ENCODE data around the gene KLC4.
A peak's percentile ranks its signal among the peaks of the same experiment; 100 is the strongest.
"Not testable (repeated sequence)": the region's sequence is repeated elsewhere in the genome, so short reads cannot be mapped to it uniquely, and the experiment has no call there.

KLC4 gene

GRCh38 chr6:43034190-43034525, 25.3 kb upstream of the KLC4 start:
- Histone ChIP-seq H3K4me3 (no peak overlapping the region), H3K27ac (no peak overlapping the region)

DNA sequence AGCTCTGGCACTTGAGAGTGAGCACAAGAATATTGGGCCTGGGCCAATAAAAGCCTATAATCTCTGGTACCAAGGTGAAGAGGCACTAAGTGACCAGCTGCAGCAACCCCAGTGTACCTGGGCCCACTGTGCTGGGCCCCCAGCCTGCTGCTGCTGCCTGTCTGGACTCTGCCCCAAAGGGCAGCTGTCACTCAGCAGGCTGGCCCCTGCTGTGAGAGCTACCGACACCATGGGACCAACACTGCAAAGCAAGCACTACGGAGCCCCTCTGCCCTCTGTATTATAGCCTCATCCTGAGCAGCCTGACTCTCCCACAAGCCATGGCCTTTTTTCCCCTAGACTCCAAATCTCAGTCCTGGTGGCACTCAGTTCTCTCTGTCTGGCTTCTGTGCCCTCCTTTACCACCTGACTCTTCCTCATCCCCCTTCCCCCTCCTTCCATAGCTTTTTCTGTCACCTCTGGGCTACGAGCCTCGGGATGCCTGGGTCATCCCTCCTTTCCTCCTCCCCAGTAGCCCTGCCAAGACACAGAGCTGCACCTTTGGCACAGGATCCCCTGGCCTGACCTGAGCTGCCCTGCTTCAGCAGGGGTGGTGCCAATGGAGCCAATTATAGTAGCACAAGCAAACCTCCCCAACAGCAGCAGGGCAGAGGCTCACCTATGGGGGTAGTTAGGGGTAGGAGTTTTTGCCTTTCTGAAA, 23.8 kb upstream of the KLC4 start:
- Histone ChIP-seq H3K4me3 (no peak overlapping the region), H3K27ac (peak overlapping the region in 1 of 21 experiments; percentile 11)

GRCh38 chr6:43036712-43037111, 22.7 kb upstream of the KLC4 start:
- H3K27ac ChIP-seq: no peak overlapping the region

DNA sequence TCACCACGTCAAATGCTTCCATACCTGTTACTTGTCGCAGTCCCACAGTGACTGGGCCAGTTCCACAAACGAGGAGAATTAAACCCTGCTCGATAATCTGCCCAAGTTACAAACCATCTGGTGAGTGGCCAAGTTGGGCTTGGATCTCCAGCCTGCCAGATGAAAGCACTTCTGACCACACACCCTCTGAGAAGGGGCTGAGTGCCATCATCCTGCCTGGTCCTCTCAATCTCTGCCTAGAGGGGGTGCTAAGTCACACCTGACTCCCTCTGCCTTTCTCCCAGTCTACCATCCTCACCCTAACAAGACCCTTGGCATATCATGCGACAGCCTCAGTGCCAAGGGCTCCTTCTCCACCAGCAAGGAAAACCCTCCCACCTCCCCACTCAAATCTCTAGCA, 22.2 kb upstream of the KLC4 start:
- no peak overlapping the region for H3K27ac ChIP-seq
- H3K4me3 ChIP-seq: no peak overlapping the region

More at GRCh38 chr6:43036712-43037111, 22.7 kb upstream of the KLC4 start:
- no peak overlapping the region for H3K4me3 ChIP-seq

DNA sequence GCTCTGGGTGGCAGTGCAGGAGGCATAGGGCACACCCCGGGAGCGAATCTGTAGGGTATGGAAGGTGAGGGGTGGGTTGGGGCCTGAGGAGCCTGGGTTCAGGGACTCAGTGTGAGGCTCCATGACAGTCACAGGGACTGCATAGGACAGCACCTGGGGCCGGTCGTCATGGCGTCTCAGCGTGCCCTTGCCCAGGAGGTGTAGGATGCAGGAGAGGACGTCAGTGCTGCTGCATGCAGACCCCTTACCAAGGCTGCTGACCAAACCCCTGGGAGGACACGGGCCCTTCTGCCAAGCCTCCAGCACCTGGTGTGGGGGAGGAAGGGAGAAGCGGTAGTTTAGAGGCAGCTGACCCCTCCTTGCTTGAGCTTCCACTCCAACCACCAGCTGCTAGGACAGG, 21.7 kb upstream of the KLC4 start:
- Histone ChIP-seq H3K27ac (no peak overlapping the region), H3K4me3 (no peak overlapping the region)

DNA sequence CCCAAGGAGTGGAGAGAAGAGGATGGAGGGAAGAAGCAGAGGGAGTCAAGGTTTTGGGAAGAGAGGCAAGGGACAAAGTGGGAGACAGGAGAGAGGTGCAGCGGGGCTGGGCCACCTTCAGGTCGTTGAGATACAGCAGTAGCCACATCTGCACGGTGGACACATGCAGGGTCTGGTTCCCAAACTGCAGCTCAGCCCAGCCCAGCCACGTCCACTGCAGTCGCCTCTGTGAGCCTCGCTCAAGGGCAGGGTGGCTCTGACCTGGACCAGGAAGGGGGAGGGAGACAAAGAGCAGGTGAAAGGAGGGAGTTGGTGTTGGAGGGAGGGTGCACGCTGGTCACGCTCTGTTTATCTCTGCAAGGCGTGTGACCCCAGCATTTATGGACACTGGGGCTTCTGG, 20.7 kb upstream of the KLC4 start:
- H3K27ac ChIP-seq: no peak overlapping the region

DNA sequence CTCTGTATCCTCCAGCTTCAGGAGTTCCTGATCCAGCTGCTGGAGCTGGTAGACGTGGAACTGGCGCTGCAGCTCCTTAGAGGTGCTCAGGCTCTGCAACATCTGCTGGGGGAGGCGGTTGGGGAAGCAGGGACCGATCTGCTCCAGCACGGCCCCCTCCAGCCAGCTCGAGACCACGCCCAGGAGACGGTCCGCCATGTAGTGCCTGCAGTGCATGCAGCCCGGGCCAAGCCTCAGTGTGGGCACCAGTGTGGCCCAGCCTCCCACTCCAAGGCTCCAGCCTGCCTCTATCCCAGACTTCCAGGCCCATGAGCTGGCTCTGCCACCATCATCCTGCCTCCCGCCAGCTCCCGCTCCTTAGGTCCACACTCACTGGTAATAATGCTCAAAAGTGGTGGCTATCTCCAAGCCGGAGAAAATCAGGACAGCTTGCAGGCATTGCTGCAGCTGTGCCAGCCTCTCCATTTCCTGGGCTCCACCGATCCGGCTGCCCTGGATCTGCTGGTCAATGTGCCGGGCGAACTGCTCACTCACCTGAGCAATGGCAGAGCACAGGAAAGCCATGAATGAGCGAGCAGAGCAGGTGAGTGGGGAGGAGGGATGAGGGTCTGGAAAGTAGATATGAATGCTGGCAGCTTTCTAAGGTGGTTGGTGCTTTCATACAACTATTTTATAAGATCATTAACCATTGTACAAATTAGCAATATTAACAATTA, 18.7 kb upstream of the KLC4 start:
- no peak overlapping the region for H3K4me3 ChIP-seq
- H3K27ac ChIP-seq: no peak overlapping the region

More for the DNA sequence above, 20.7 kb upstream of the KLC4 start:
- no peak overlapping the region for H3K4me3 ChIP-seq

GRCh38 chr6:43041475-43041874, 18.0 kb upstream of the KLC4 start:
- not testable (repeated sequence) for H3K27ac ChIP-seq

DNA sequence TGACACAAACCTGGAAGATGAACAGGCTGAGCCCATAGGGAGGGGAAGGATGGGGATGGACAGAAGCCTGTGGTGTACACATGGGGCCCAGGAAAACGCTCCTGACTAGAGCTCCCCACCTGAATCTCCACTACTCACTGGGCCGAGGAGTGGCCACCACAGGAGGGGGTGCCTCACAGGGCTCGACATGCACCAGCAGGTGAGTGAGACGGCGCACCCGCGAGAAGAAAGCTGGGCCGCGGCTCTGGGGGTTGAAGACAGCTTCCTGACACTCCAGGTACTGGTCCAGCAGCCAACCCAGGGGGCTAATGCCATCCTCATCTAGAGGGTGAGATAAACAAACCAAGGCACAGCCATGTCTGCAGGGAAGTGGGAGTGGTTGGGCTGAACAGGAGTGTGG, 16.1 kb upstream of the KLC4 start:
- H3K27ac ChIP-seq: no peak overlapping the region
- H3K4me3 ChIP-seq: no peak overlapping the region

More at GRCh38 chr6:43041475-43041874, 18.0 kb upstream of the KLC4 start:
- not testable (repeated sequence) for H3K4me3 ChIP-seq

GRCh38 chr6:43045371-43045930, 14.0 kb upstream of the KLC4 start:
- no peak overlapping the region for H3K27ac ChIP-seq
- no peak overlapping the region for H3K4me3 ChIP-seq

DNA sequence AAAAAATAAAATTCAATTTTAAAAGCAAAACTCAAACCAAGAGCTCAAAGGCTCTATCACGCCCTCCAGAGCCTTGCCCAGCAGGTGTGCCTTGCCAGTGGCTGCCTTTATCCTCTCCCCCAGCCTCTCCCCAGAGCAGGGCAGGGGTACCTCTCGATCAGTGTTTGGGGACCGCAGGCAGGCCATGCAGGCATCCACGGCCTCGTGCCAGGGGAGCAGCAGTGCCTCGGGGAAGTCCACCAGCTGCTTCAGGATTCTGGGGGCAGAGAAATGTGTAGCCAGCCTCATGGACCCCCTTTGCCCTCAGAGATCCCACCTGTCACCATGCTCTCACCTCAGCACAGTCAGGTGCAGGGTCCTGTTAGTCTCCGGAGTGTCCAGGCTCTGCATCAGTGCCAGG, 11.4 kb upstream of the KLC4 start:
- Histone ChIP-seq H3K4me3 (no peak overlapping the region), H3K27ac (no peak overlapping the region)

GRCh38 chr6:43050981-43051380, 8.4 kb upstream of the KLC4 start:
- Histone ChIP-seq H3K27ac (no peak overlapping the region), H3K4me3 (no peak overlapping the region)

DNA sequence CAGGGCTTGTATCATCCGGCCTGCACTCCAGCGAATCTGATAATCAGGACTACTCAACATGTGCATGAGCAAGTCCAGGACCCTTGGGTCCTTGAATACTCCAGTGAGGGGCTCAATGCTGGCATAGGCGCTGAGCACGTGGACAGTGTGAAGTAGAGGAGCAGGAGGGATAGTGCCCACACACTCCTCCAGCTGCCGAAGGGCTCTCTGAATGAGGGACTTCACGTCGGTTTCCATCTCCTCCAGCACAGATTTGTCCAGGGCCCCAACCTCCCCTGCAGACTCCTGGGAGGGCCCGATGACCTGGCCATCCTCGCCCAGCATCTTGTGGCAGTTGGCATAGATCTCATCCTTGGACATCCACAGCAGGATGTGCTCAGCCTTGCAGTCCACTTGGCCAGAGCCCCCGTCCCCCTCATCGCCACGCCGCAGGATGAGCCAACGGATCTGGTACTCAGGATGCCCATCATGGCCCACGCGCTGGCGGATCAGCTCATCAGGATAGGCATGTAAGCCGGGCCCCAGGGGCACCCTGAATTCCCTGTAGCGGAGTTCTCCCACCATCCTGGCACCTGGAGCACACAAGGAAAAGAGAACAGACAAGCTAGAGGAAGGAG, 7.1 kb upstream of the KLC4 start:
- peak overlapping the region in 1 of 7 experiments; percentile 91 for H3K4me3 ChIP-seq
- H3K27ac ChIP-seq: peak overlapping the region in 16 of 21 experiments; percentile 88 to 100 (median 96)

DNA sequence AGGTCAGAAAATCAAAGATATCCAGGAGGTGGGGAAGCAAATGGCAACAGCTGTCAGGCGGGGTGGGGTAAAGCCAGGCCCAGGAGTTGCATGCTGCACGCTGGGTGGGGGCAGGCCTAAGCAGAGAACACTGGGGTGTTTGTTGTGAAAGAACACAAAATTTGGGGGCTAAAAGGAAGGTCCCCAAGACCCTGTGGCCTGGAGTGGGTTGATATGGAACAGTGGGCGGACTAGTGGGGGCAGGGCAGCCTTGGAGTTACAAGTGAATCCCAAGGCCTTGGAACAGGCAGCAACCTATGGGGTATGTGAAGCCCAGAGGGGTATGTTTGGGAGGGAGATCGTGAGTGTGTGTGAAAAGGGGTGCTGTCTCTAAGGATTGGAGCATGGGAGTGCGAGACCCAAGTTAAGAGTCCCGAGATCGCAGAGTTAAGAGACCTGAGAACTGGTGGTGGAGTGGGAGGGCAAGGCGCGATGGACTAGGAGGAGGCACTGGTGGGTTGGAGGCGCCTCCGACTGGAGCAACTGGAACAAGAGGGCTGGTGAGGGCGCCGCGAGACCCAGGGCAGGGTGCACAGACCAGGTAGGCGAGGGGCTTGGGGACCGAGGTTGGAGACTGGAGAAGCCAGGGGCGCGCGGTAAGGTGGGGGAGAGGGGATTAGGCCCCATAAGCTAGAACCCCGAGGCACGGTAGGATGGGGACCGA, 6.4 kb upstream of the KLC4 start:
- Histone ChIP-seq H3K4me3 (peak overlapping the region; percentile 51 to 91 (median 81)), H3K27ac (peak overlapping the region; percentile 83 to 100 (median 95))

DNA sequence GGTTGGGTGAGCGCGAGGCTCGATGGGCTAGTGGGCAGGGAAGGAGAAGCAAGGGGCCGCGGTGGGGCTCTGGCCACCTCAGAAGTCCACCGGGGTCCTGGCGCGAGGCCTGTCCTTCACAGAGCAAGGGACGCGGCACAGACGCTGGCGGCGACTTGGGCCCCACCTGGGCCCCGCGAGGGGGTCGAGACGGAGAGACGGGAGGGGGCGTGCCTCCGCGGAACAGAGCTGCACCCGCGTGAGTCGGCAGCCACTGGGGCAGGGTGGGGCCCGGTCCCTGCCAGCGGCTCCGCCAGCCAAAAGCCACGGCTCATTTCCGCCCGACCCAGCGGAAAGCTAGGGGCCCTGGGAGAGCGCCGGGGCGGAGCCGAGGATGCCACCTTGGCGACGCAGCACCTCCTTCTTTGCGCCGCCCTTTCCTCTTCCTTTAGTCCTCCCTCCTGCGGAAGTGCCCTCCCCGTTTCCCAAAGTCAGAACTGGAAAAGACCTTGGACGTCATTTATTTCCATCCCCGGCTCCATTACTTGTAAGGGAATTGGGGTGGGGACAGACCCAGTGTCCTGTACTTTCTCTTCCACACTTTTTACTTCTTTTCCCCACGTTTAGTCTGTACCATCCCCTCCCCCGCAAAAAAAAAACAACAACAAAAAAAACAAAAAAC, 5.8 kb upstream of the KLC4 start, which contains the start of gene CUL7:
TSS of gene CUL7 (minus strand) at position 307 of the 661 bp plus-strand sequence. CDS start 1,063 bp downstream, outside the sequence.
- H3K27ac ChIP-seq: peak within 1 kb of the TSS; percentile 83 to 100 (median 95)
- peak within 1 kb of the TSS; percentile 51 to 91 (median 81) for H3K4me3 ChIP-seq

DNA sequence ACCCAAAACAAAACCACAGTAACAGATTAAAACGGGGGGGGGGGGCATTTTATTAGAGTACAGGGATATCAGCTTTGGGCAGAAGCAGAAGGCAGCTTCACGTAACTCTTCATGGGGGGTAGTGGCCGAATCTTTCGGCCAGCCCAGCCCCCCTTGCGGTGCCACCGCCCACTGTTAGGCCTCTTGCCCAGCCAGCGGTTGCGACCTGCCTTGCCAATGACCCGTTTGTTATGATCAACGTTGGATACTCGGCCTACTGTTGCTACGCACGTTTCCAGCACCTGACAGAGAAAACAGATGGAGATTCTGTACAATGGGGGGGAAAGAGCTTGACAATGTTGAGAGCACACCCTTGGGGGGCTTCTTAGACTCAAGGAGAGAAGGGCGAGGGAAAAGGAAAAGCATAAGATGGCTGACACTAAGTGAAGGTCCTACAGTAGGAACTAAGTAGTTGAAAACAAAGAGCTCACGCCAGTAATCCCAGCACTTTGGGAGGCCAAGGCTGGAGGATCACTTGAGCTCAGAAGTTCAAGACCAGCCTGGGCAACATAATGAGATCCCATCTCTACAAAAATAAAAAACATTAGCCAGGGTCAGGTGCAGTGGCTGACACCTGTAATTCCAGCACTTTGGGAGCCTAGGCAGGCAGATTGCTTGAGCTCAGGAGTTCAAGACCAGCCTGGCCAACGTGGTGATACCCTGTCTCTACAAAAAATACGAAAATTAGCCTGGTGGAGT, 5.1 kb upstream of the KLC4 start:
- Histone ChIP-seq H3K4me3 (peak overlapping the region; percentile 51 to 91 (median 81)), H3K27ac (peak overlapping the region in 20 of 21 experiments; percentile 83 to 100 (median 96))

GRCh38 chr6:43055966-43056365, 3.5 kb upstream of the KLC4 start:
- H3K4me3 ChIP-seq: no peak overlapping the region
- no peak overlapping the region for H3K27ac ChIP-seq

GRCh38 chr6:43058531-43058930, 900 bp upstream of the KLC4 start:
- peak overlapping the region in 16 of 21 experiments; percentile 87 to 98 (median 93) for H3K27ac ChIP-seq
- peak overlapping the region; percentile 85 to 93 (median 88) for H3K4me3 ChIP-seq
